HL-60/S4 (cell line): Measurements from ENCODE around the gene MARCHF2.
"Not testable (repeated sequence)": the region's sequence is repeated elsewhere in the genome, so short reads cannot be mapped to it uniquely, and the experiment has no call there.

Experiments used
- in situ Hi-C: fragments of 300-500 bp; cut with MboI; formaldehyde crosslinking; loops from 2 replicates; pipeline ENCODE4 v1.14.3; 2022; ENCODE audit warnings: low sequenced_read_pairs

The MARCHF2 gene

GRCh38 chr19:8404391-8405151 is 8.5 kb upstream of the MARCHF2 start:
- in situ Hi-C loops = no loop called here

GRCh38 chr19:8410718-8411117 is 2.4 kb upstream of the MARCHF2 start:
- in situ Hi-C loops = not testable (repeated sequence)

- in situ Hi-C loops = no loop called here
Observed at GRCh38 chr19:8413629-8413995, 507 bp downstream of the MARCHF2 start.

- in situ Hi-C loops = no loop called here
Observed at GRCh38 chr19:8416796-8417195, 3.7 kb downstream of the MARCHF2 start.

- in situ Hi-C loops = no loop called here
Observed at GRCh38 chr19:8421484-8422461, 8.7 kb downstream of the MARCHF2 start.

- in situ Hi-C loops = no loop called here
Observed at GRCh38 chr19:8423817-8424223, 10.7 kb downstream of the MARCHF2 start.

- in situ Hi-C loops = not testable (repeated sequence)
Observed at GRCh38 chr19:8425331-8425730, 12.2 kb downstream of the MARCHF2 start.

- in situ Hi-C loops = no loop called here
Observed at GRCh38 chr19:8426283-8426682, 13.2 kb downstream of the MARCHF2 start.

- in situ Hi-C loops = no loop called here
Observed at GRCh38 chr19:8429044-8429443, 15.9 kb downstream of the MARCHF2 start.

- in situ Hi-C loops = no loop called here
Observed at GRCh38 chr19:8429826-8430225, 16.7 kb downstream of the MARCHF2 start.

GRCh38 chr19:8430650-8431049 is 17.5 kb downstream of the MARCHF2 start:
- in situ Hi-C loops = no loop called here

GRCh38 chr19:8438236-8438635 is 25.1 kb downstream of the MARCHF2 start:
- in situ Hi-C loops = no loop called here

- in situ Hi-C loops = no loop called here
Observed at GRCh38 chr19:8441725-8442544, 28.8 kb downstream of the MARCHF2 start.

GRCh38 chr19:8444140-8444676 is 31.1 kb downstream of the MARCHF2 start:
- in situ Hi-C loops = not testable (repeated sequence)

- in situ Hi-C loops = no loop called here
Observed at GRCh38 chr19:8444677-8445487, 31.8 kb downstream of the MARCHF2 start, which contains the start of gene HNRNPM. Gene HNRNPM (plus strand): TSS chr19:8444975. CDS start chr19:8444999, 24 bp downstream.

GRCh38 chr19:8445488-8446001 is 32.4 kb downstream of the MARCHF2 start:
- in situ Hi-C loops = no loop called here

- in situ Hi-C loops = no loop called here
Observed at GRCh38 chr19:8446061-8446709, 33.1 kb downstream of the MARCHF2 start.

- in situ Hi-C loops = no loop called here
Observed at GRCh38 chr19:8449830-8450229, 36.7 kb downstream of the MARCHF2 start.

GRCh38 chr19:8451377-8451776 is 38.3 kb downstream of the MARCHF2 start:
- in situ Hi-C loops = no loop called here
